Measurements from ENCODE around the gene EPS15. TPM values are rescaled to one million over a fixed set of nuclear protein-coding genes. Genes with fewer than 3 reads are reported as not detected.

Gene EPS15
- total and polyA plus RNA-seq, 2 experiments from 2014 or later = 31.0 to 76.5 TPM

GRCh38 chr1:51427438-51427837 lies 91.6 kb downstream of the EPS15 start:
- Histone ChIP-seq H3K4me1 (ENCODE audit: insufficient read depth) (peaks cover 7% of the 10 kb centered on the region; the same call in 1 of the 2 replicates), H3K79me2 (replicated peaks; ENCODE audit: insufficient read depth) (no peaks in the 10 kb centered on the region), H3K9me2 (ENCODE audit: insufficient read depth) (no peaks in the 10 kb centered on the region), H4K20me1 (replicated peaks; ENCODE audit: insufficient read depth) (no peaks in the 10 kb centered on the region), H3K27ac (ENCODE audit: low read depth) (no peak overlapping the region), H3F3A (replicated peaks; ENCODE audit: low read depth) (no peaks in the 10 kb centered on the region), H2AFZ (no peak overlapping the region), H3K4me2 (no peak overlapping the region), H3K36me3 (ENCODE audit: insufficient read depth) (no peaks in the 10 kb centered on the region), H3K27me3 (ENCODE audit: insufficient read depth) (no peaks in the 10 kb centered on the region), H3K4me3 (no peak overlapping the region)
- Mint-ChIP-seq H3K4me3 (no peak overlapping the region), H3K4me1 (peaks cover 20% of the 10 kb centered on the region), H3K9me3 (no peaks in the 10 kb centered on the region), H3K36me3 (ENCODE audit: low read depth) (no peaks in the 10 kb centered on the region; the same call in 2 of the 3 replicates), H3K27me3 (ENCODE audit: insufficient read depth, low read depth, poor library complexity) (peaks cover 6% of the 10 kb centered on the region), H3K27ac (no peak overlapping the region)
- ATAC-seq (no peak), DNase-seq (ENCODE audit: low spot score) (no peak)
- no peak for TF ChIP-seq ZNF114 (CRISPR knock-in tag; IDR thresholded peaks at IDR 0.05)
- TF ChIP-seq, protein P1, sequence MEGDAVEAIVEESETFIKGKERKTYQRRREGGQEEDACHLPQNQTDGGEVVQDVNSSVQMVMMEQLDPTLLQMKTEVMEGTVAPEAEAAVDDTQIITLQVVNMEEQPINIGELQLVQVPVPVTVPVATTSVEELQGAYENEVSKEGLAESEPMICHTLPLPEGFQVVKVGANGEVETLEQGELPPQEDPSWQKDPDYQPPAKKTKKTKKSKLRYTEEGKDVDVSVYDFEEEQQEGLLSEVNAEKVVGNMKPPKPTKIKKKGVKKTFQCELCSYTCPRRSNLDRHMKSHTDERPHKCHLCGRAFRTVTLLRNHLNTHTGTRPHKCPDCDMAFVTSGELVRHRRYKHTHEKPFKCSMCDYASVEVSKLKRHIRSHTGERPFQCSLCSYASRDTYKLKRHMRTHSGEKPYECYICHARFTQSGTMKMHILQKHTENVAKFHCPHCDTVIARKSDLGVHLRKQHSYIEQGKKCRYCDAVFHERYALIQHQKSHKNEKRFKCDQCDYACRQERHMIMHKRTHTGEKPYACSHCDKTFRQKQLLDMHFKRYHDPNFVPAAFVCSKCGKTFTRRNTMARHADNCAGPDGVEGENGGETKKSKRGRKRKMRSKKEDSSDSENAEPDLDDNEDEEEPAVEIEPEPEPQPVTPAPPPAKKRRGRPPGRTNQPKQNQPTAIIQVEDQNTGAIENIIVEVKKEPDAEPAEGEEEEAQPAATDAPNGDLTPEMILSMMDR (conservative IDR thresholded peaks at IDR 0.05; ENCODE audit: low read depth in 2 of 2) = no peak
- no peak for TF ChIP-seq EZH2phosphoT487 (IDR thresholded peaks at IDR 0.05; ENCODE audit: unreplicated experiment)
- no peak for TF ChIP-seq ETS1 (IDR thresholded peaks at IDR 0.05)
- no peak for TF ChIP-seq EZH2 (IDR thresholded peaks at IDR 0.05; ENCODE audit: low read depth, unreplicated experiment)
- TF ChIP-seq STAT1 (IDR thresholded peaks at IDR 0.05; ENCODE audit: unreplicated experiment) = no peak
- TF ChIP-seq, protein P2, sequence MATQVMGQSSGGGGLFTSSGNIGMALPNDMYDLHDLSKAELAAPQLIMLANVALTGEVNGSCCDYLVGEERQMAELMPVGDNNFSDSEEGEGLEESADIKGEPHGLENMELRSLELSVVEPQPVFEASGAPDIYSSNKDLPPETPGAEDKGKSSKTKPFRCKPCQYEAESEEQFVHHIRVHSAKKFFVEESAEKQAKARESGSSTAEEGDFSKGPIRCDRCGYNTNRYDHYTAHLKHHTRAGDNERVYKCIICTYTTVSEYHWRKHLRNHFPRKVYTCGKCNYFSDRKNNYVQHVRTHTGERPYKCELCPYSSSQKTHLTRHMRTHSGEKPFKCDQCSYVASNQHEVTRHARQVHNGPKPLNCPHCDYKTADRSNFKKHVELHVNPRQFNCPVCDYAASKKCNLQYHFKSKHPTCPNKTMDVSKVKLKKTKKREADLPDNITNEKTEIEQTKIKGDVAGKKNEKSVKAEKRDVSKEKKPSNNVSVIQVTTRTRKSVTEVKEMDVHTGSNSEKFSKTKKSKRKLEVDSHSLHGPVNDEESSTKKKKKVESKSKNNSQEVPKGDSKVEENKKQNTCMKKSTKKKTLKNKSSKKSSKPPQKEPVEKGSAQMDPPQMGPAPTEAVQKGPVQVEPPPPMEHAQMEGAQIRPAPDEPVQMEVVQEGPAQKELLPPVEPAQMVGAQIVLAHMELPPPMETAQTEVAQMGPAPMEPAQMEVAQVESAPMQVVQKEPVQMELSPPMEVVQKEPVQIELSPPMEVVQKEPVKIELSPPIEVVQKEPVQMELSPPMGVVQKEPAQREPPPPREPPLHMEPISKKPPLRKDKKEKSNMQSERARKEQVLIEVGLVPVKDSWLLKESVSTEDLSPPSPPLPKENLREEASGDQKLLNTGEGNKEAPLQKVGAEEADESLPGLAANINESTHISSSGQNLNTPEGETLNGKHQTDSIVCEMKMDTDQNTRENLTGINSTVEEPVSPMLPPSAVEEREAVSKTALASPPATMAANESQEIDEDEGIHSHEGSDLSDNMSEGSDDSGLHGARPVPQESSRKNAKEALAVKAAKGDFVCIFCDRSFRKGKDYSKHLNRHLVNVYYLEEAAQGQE (IDR thresholded peaks at IDR 0.05; ENCODE audit: unreplicated experiment) = no peak
- TF ChIP-seq, protein P3, sequence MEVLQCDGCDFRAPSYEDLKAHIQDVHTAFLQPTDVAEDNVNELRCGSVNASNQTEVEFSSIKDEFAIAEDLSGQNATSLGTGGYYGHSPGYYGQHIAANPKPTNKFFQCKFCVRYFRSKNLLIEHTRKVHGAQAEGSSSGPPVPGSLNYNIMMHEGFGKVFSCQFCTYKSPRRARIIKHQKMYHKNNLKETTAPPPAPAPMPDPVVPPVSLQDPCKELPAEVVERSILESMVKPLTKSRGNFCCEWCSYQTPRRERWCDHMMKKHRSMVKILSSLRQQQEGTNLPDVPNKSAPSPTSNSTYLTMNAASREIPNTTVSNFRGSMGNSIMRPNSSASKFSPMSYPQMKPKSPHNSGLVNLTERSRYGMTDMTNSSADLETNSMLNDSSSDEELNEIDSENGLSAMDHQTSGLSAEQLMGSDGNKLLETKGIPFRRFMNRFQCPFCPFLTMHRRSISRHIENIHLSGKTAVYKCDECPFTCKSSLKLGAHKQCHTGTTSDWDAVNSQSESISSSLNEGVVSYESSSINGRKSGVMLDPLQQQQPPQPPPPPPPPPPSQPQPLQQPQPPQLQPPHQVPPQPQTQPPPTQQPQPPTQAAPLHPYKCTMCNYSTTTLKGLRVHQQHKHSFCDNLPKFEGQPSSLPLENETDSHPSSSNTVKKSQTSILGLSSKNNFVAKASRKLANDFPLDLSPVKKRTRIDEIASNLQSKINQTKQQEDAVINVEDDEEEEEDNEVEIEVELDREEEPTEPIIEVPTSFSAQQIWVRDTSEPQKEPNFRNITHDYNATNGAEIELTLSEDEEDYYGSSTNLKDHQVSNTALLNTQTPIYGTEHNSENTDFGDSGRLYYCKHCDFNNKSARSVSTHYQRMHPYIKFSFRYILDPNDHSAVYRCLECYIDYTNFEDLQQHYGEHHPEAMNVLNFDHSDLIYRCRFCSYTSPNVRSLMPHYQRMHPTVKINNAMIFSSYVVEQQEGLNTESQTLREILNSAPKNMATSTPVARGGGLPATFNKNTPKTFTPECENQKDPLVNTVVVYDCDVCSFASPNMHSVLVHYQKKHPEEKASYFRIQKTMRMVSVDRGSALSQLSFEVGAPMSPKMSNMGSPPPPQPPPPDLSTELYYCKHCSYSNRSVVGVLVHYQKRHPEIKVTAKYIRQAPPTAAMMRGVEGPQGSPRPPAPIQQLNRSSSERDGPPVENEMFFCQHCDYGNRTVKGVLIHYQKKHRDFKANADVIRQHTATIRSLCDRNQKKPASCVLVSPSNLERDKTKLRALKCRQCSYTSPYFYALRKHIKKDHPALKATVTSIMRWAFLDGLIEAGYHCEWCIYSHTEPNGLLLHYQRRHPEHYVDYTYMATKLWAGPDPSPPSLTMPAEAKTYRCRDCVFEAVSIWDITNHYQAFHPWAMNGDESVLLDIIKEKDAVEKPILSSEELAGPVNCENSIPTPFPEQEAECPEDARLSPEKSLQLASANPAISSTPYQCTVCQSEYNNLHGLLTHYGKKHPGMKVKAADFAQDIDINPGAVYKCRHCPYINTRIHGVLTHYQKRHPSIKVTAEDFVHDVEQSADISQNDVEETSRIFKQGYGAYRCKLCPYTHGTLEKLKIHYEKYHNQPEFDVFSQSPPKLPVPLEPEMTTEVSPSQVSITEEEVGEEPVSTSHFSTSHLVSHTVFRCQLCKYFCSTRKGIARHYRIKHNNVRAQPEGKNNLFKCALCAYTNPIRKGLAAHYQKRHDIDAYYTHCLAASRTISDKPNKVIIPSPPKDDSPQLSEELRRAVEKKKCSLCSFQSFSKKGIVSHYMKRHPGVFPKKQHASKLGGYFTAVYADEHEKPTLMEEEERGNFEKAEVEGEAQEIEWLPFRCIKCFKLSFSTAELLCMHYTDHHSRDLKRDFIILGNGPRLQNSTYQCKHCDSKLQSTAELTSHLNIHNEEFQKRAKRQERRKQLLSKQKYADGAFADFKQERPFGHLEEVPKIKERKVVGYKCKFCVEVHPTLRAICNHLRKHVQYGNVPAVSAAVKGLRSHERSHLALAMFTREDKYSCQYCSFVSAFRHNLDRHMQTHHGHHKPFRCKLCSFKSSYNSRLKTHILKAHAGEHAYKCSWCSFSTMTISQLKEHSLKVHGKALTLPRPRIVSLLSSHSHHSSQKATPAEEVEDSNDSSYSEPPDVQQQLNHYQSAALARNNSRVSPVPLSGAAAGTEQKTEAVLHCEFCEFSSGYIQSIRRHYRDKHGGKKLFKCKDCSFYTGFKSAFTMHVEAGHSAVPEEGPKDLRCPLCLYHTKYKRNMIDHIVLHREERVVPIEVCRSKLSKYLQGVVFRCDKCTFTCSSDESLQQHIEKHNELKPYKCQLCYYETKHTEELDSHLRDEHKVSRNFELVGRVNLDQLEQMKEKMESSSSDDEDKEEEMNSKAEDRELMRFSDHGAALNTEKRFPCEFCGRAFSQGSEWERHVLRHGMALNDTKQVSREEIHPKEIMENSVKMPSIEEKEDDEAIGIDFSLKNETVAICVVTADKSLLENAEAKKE (CRISPR knock-in tag; IDR thresholded peaks at IDR 0.05) = no peak
- TF ChIP-seq NANOG (IDR thresholded peaks at IDR 0.05; ENCODE audit: borderline replicate concordance) = no peak
- no peak for TF ChIP-seq JUNB (IDR thresholded peaks at IDR 0.05; ENCODE audit: unreplicated experiment)
